Astrocyte (in vitro differentiated cells and primary cell): ENCODE data around the gene SEMA6D. TPM values are rescaled to one million over a fixed set of nuclear protein-coding genes. Genes with fewer than 3 reads are reported as not detected.

Experiments used
- DNase-seq: peaks from one replicate; pipeline ENCODE4 v3.0.0-alpha.2; 2010; ENCODE audit warnings: low read depth
- FAIRE-seq: peaks from 2 replicates; lab custom pipeline; 2011; peaks lifted over from hg19 to GRCh38; lab: Jason Lieb, UNC
- H2AFZ ChIP-seq: 2 replicates; pipeline ENCODE4 v1.6.0; 2012; ENCODE audit warnings: low read depth, low read length, inconsistent platforms
- H3K27ac ChIP-seq: 2 replicates; pipeline ENCODE4 v1.5.1; 2011; ENCODE audit warnings: low read depth, low read length, inconsistent platforms
- H3K27me3 ChIP-seq: 2 replicates; pipeline ENCODE4 v1.6.0; 2011; ENCODE audit warnings: low read length, inconsistent platforms; ENCODE audit not compliant: insufficient read depth
- H3K36me3 ChIP-seq: 2 replicates; pipeline ENCODE4 v1.5.1; 2011; ENCODE audit warnings: low read length, inconsistent platforms; ENCODE audit not compliant: insufficient read depth
- H3K4me1 ChIP-seq: 2 replicates; pipeline ENCODE4 v1.5.1; 2011; ENCODE audit warnings: low read length, inconsistent platforms; ENCODE audit not compliant: insufficient read depth
- H3K4me2 ChIP-seq: 2 replicates; pipeline ENCODE4 v1.6.0; 2012; ENCODE audit warnings: low read length, inconsistent platforms
- H3K4me3 ChIP-seq: 2 replicates; pipeline ENCODE4 v1.5.1; 2011; ENCODE audit warnings: low read depth, mild to moderate bottlenecking, low read length, inconsistent platforms; ENCODE audit not compliant: insufficient read depth
- H3K79me2 ChIP-seq: 2 replicates; pipeline ENCODE4 v1.6.0; 2012; ENCODE audit warnings: mild to moderate bottlenecking, low read length, inconsistent platforms; ENCODE audit not compliant: insufficient read depth
- H3K9ac ChIP-seq: 2 replicates; pipeline ENCODE4 v1.6.0; 2012; ENCODE audit warnings: mild to moderate bottlenecking, low read length, inconsistent platforms
- H3K9me3 ChIP-seq: 2 replicates; pipeline ENCODE4 v1.5.1; 2012; ENCODE audit warnings: low read depth, mild to moderate bottlenecking, low read length, inconsistent platforms; ENCODE audit not compliant: insufficient read depth
- H4K20me1 ChIP-seq: 2 replicates; pipeline ENCODE4 v1.6.0; 2012; ENCODE audit warnings: low read length, inconsistent platforms; ENCODE audit not compliant: insufficient read depth
- H3K27ac Mint-ChIP-seq: one replicate; pipeline ENCODE4 v1.8.0; 2021; ENCODE audit warnings: mild to moderate bottlenecking, mixed read lengths; ENCODE audit not compliant: unreplicated experiment
- H3K27me3 Mint-ChIP-seq: one replicate; pipeline ENCODE4 v1.8.0; 2021; ENCODE audit warnings: low read depth, mixed read lengths; ENCODE audit not compliant: unreplicated experiment
- H3K36me3 Mint-ChIP-seq: one replicate; pipeline ENCODE4 v1.8.0; 2021; ENCODE audit warnings: low read depth, mixed read lengths; ENCODE audit not compliant: unreplicated experiment
- H3K4me1 Mint-ChIP-seq: one replicate; pipeline ENCODE4 v1.8.0; 2021; ENCODE audit warnings: low read depth, mixed read lengths; ENCODE audit not compliant: unreplicated experiment
- H3K4me3 Mint-ChIP-seq: one replicate; pipeline ENCODE4 v1.8.0; 2021; ENCODE audit warnings: mild to moderate bottlenecking, moderate library complexity, mixed read lengths; ENCODE audit not compliant: unreplicated experiment
- H3K9me3 Mint-ChIP-seq: one replicate; pipeline ENCODE4 v1.8.0; 2021; ENCODE audit warnings: mild to moderate bottlenecking, mixed read lengths; ENCODE audit not compliant: unreplicated experiment
- EZH2 ChIP-seq: IDR thresholded peaks from 2 replicates; pipeline ENCODE4 v1.6.1; 2012; ENCODE audit warnings: mild to moderate bottlenecking, low read length, inconsistent platforms; ENCODE audit not compliant: insufficient read depth
- total RNA-seq: library from RNA; stranded (reverse); gene quantifications from 2 replicates; pipeline ENCODE4 v1.2.1, GENCODE V29; 2021
- TF ChIP-seq, protein P1 (sequence below): IDR thresholded peaks from 2 replicates; pipeline ENCODE4 v1.5.1; 2011; ENCODE audit warnings: low read depth, mild to moderate bottlenecking, inconsistent platforms, low read length, moderate library complexity; ENCODE audit not compliant: insufficient read depth

SEMA6D gene
- total RNA-seq, 1 donor from 2014 or later: 1.5 TPM

DNA sequence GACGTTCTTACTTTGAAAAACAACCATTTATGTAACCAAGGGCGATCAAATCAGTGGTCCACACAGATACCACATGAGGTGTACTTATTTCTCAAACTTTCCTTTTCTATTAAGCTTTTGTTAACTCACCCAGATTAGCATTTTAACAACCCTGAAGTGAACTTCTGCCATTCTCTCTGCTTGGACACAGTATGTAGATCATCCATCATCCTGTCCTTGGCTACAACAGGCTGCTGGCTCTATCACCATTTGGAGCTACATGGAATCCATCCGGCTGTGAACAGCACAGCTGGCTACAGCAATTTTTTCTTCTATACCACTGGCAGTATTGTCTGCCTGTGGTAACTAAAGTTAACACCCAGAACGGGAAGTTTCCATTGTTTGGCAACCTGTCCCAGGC is 4.4 kb downstream of the SEMA6D start:
- Histone ChIP-seq H3K4me2 (no peak overlapping the region), H3K4me1 (no peaks in the 10 kb centered on the region), H4K20me1 (no peaks in the 10 kb centered on the region), H3K79me2 (no peaks in the 10 kb centered on the region), H3K27me3 (peaks cover 2% of the 10 kb centered on the region), H3K27ac (no peak overlapping the region), H3K9me3 (no peaks in the 10 kb centered on the region), H2AFZ (no peak overlapping the region), H3K4me3 (no peak overlapping the region), H3K9ac (no peak overlapping the region), H3K36me3 (no peaks in the 10 kb centered on the region)
- Mint-ChIP-seq H3K36me3 (no peaks in the 10 kb centered on the region), H3K9me3 (no peaks in the 10 kb centered on the region), H3K4me1 (no peaks in the 10 kb centered on the region), H3K27ac (no peak overlapping the region), H3K27me3 (peaks cover 42% of the 10 kb centered on the region), H3K4me3 (no peak overlapping the region)
- DNase-seq (no peak), FAIRE-seq (no peak)
- TF ChIP-seq, protein P1, sequence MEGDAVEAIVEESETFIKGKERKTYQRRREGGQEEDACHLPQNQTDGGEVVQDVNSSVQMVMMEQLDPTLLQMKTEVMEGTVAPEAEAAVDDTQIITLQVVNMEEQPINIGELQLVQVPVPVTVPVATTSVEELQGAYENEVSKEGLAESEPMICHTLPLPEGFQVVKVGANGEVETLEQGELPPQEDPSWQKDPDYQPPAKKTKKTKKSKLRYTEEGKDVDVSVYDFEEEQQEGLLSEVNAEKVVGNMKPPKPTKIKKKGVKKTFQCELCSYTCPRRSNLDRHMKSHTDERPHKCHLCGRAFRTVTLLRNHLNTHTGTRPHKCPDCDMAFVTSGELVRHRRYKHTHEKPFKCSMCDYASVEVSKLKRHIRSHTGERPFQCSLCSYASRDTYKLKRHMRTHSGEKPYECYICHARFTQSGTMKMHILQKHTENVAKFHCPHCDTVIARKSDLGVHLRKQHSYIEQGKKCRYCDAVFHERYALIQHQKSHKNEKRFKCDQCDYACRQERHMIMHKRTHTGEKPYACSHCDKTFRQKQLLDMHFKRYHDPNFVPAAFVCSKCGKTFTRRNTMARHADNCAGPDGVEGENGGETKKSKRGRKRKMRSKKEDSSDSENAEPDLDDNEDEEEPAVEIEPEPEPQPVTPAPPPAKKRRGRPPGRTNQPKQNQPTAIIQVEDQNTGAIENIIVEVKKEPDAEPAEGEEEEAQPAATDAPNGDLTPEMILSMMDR: no peak
- no peak for TF ChIP-seq EZH2

DNA sequence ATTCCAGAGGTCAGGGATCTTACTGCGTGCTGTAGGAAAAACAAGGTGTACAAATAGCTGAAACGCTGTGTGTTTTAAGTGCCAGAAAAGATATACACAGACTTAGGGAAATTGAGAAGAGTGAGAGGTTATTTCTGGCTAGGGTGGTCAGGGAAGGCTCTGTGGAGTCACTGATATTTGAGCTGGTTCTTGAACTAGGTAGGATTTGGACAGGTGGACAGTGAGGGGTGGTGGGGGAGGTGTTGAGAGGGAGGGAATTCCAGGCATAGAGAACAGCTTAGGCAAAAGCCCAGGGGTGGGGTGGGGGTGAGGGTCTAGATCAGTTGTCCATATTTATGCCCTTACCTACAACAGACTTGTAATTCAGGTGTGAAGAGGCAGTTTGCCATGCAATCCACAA is 7.0 kb downstream of the SEMA6D start:
- Histone ChIP-seq H3K27me3 (peaks cover 2% of the 10 kb centered on the region), H3K4me3 (no peak overlapping the region), H3K79me2 (no peaks in the 10 kb centered on the region), H4K20me1 (no peaks in the 10 kb centered on the region), H3K9ac (no peak overlapping the region), H3K9me3 (no peaks in the 10 kb centered on the region), H3K27ac (no peak overlapping the region), H3K4me2 (no peak overlapping the region), H3K4me1 (no peaks in the 10 kb centered on the region), H3K36me3 (no peaks in the 10 kb centered on the region), H2AFZ (no peak overlapping the region)
- H3K27ac Mint-ChIP-seq: no peak overlapping the region
- TF ChIP-seq, protein P1: no peak
- TF ChIP-seq EZH2: no peak
- no peak for FAIRE-seq
- peaks cover 32% of the 10 kb centered on the region for H3K27me3 Mint-ChIP-seq
- H3K36me3 Mint-ChIP-seq: no peaks in the 10 kb centered on the region
- no peaks in the 10 kb centered on the region for H3K9me3 Mint-ChIP-seq
- no peak for DNase-seq
- H3K4me1 Mint-ChIP-seq: no peaks in the 10 kb centered on the region
- no peak overlapping the region for H3K4me3 Mint-ChIP-seq

DNA sequence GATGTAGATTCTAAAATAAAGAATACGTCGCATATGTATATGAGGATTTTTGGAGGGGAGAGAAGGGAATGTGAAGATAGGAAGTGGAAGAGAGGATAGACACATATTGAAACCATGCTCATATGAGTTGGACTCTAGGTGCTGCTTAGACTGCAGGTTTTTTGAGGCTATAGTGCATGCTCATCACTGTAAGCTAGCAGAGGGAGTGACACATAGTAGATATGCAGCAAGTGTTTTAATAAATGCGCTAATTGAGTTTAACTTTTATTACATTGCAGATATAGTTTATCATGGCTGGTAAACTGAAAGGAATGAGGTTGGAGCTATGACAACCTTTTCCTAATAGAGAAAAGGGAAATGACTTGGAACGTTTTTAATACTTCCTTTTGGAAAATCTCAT is 7.7 kb downstream of the SEMA6D start:
- H3K36me3 Mint-ChIP-seq: no peaks in the 10 kb centered on the region
- no peak overlapping the region for H3K27ac ChIP-seq
- no peak for TF ChIP-seq EZH2
- TF ChIP-seq, protein P1: no peak
- no peak overlapping the region for H3K9ac ChIP-seq
- H3K4me3 Mint-ChIP-seq: no peak overlapping the region
- no peaks in the 10 kb centered on the region for H4K20me1 ChIP-seq
- H3K4me1 Mint-ChIP-seq: no peaks in the 10 kb centered on the region
- no peak overlapping the region for H3K4me3 ChIP-seq
- no peak overlapping the region for H3K4me2 ChIP-seq
- H3K27ac Mint-ChIP-seq: no peak overlapping the region
- no peaks in the 10 kb centered on the region for H3K79me2 ChIP-seq
- FAIRE-seq (no peak), DNase-seq (no peak)
- peaks cover 28% of the 10 kb centered on the region for H3K27me3 Mint-ChIP-seq
- H3K9me3 Mint-ChIP-seq: peaks cover 2% of the 10 kb centered on the region
- H3K4me1 ChIP-seq: no peaks in the 10 kb centered on the region
- H3K27me3 ChIP-seq: peaks cover 2% of the 10 kb centered on the region
- no peaks in the 10 kb centered on the region for H3K36me3 ChIP-seq
- no peak overlapping the region for H2AFZ ChIP-seq
- H3K9me3 ChIP-seq: no peaks in the 10 kb centered on the region
